GM18909 (cell line): Measurements from ENCODE around the gene GJA4.

Experiments used
- ATAC-seq: cut with Tn5 transposase; IDR thresholded peaks from one replicate; pipeline ENCODE4 v1.9.1; 2021; ENCODE audit warnings: mild to moderate bottlenecking; ENCODE audit not compliant: unreplicated experiment, poor library complexity

The GJA4 gene

DNA sequence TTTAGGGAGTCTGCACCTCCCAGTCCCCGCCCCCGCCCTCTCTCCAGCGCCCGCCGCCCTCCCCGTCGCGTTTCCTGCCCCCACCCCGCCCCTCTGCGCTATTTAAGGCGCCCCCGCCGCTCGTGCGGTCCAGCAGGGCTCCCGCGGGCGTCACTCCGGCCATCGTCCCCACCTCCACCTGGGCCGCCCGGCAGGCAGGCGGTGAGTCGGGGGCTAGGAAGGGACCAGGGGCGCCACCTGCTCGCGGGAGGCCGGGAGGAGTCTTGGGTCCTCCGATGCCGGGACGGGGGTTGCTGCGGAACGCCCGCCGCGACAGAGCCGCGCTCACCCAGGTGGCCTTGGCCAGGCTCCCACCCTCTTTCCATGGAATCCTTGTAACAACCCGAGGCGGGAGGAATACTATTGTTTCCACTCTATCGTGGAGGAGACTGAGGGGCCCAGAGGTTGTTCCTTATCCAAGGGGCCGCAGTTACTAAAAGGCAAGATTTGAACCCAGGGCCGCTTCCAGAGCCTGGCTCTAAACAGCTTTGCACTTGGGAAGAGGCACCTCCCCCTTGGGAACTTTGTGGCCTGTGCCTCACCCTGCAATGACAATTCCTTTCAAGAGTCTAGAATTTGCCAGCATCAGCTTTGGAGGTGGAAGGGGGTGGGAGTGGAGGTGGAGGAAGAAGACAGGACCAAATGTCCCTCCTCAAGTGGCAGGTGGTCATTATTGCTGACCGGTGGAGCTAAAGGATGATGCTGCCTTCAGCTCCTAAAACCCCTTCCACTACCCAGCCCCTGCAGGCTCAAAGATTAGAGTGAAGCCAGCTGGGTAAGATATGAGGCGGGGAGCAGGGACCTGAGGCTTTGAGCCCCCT lies at the start of gene GJA4:
TSS of gene GJA4 (plus strand) at position 132 of the 860 bp plus-strand sequence. CDS start 1,215 bp downstream, outside the sequence.
- no peak for ATAC-seq

GRCh38 chr1:34743775-34744174 lies 49.0 kb upstream of the GJA4 start:
- no peak for ATAC-seq

- ATAC-seq = no peak
Measured at GRCh38 chr1:34744851-34745250, 47.9 kb upstream of the GJA4 start.

GRCh38 chr1:34745666-34746065 lies 47.1 kb upstream of the GJA4 start:
- no peak for ATAC-seq

DNA sequence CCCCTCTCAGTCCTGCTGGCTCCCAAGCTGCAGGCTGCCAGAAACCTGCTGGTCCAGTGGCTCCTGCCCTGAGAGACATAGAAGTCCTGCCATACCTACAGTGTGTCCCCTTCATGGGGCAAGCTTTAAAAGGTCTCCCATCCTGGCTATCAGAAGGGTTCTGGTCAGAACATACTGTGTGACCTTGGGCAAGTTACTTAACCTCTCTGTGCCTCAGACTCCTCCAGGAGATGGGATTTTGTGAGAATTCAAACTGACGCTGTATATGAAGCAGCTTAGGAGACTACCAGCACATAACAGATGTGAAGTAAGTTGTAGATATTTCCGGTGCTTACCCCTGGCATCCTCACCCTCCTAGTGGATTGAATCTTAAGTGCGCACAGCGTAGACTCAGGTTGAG lies 46.7 kb upstream of the GJA4 start:
- ATAC-seq = no peak

DNA sequence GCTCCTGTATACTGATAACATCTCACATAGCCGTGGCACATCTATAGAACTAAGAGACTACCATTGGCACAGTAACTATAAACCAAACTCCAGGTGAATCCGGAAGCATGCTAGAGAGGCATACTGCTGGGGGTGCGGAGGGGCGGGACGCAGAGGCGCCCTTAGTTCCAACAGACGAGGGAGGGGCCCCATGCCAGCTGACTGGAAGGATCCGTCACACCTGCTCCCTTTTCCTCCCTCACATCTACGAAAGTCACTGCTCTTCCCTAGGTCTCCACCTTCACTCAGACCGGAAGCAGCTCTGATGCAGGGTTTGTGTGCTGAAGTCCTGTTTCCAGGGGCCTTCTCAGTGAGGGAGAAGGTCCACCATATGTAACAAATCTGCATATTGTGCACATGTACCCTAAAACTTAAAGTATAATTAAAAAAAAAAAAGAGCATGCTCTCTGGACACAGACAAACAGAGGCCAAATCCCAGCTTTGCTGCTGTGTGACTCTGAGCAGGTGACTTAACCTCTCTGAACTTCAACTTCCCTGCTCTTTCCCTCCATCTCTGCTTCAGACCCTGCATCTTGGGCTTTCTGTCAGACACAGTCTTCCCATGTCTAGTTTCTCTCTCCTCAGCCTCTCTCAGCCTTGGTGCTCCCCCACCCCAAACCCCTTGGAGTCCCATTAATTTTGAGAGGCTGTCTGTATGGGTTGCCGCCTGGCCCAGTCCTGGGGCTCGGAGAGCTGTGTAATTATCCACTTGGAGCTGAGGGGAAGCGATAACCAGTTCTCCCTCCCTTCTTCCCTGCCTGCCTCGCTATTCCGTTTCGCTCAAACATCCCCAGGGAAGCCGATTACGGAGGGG lies 45.8 kb upstream of the GJA4 start:
- no peak for ATAC-seq

- no peak for ATAC-seq
Measured at GRCh38 chr1:34747638-34747941, 45.2 kb upstream of the GJA4 start.

DNA sequence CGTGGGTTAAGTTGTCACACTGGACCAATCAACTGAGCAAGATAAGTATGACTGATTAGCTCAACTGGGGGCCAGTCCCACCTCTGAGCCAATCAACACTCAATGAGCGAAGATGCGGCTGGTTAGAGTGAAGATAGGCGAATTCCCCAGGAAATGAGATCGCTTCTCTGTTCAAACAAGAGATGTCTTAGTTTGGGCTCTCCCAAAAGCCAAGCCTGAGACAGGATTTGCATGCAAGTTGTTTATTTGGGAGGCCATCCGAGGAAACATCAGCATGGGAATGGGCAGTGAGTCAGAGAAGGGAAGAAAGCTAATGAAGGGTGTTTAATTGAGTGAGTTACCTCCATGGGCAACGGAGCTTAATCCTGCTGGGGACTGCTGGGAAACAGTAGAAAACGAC lies 42.8 kb upstream of the GJA4 start:
- no peak for ATAC-seq

- ATAC-seq = no peak
Measured at GRCh38 chr1:34750610-34751009, 42.2 kb upstream of the GJA4 start.

DNA sequence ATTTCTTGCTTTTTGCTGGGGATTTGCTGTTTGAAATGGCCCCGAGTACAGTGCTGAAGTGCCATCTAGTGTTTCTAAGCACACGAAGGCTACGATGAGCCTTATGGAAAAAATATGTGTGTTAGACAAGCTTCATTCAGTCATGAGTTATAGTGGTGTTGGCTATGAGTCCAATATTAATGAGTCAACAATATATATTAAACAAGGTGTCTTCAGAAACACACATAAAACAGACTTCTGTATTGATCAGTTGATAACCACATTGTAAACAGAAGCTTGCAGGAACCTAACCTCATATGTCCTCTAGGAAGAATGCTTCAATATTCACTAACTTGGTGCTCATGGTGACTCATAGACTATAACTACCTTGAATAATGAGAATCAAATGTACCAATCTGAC lies 39.6 kb upstream of the GJA4 start:
- no peak for ATAC-seq

DNA sequence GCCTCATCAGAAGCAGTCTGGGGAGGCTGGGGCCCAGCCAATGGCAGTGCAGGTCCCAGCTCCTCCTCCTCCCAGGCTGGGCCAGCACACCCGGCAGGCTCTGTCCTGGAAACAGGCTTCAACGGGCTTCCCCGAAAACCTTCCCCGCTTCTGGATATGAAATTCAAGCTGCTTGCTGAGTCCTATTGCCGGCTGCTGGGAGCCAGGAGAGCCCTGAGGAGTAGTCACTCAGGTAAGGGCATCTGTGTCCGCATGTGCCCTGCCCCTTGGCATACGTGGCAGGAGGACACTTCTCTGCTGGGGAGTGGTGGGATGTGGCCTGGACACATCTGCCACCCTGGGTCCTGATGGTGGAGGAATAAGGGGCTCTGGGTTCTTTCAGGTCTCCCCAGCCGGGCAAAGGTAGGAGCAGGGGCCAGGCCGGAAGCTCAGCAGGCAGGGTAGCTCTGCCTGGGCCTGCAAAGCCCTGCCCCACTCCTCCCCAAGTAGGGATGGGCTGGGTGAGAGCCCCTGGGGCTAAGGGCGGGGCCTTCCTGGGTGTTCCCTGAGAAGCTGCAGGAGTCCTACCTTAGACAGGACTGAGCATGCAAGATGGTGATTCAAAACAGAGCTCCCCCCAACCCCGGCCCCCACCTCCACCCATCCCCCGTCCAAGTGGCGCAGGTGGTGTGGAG lies 37.7 kb upstream of the GJA4 start, which contains the start of gene GJB5:
TSS of gene GJB5 (plus strand) at position 84 of the 674 bp plus-strand sequence. CDS start 2,284 bp downstream, outside the sequence.
- no peak for ATAC-seq

GRCh38 chr1:34755961-34756360 lies 36.8 kb upstream of the GJA4 start:
- ATAC-seq = no peak

DNA sequence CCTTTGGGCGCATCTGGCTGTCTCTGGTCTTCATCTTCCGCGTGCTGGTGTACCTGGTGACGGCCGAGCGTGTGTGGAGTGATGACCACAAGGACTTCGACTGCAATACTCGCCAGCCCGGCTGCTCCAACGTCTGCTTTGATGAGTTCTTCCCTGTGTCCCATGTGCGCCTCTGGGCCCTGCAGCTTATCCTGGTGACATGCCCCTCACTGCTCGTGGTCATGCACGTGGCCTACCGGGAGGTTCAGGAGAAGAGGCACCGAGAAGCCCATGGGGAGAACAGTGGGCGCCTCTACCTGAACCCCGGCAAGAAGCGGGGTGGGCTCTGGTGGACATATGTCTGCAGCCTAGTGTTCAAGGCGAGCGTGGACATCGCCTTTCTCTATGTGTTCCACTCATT lies 35.4 kb upstream of the GJA4 start:
- ATAC-seq = no peak

DNA sequence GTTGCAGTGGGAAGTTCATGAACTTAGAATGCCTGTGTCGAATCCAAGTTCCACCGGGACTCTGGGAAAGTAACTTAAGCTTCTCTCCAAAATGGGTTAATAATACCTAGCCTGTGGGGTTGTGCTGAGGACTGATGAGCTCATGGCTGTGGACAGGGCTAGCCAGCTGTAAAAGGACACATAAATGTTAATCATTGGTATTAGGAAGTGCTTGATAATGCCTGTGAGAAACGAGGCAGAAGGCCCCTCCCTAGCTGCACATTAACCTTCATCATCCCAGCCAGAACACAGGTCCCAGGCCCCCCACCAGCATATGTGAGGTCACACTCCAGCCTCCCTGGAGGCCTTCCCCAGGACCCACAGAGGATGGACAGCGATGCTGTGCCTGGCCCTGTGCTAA lies 34.0 kb upstream of the GJA4 start:
- no peak for ATAC-seq

DNA sequence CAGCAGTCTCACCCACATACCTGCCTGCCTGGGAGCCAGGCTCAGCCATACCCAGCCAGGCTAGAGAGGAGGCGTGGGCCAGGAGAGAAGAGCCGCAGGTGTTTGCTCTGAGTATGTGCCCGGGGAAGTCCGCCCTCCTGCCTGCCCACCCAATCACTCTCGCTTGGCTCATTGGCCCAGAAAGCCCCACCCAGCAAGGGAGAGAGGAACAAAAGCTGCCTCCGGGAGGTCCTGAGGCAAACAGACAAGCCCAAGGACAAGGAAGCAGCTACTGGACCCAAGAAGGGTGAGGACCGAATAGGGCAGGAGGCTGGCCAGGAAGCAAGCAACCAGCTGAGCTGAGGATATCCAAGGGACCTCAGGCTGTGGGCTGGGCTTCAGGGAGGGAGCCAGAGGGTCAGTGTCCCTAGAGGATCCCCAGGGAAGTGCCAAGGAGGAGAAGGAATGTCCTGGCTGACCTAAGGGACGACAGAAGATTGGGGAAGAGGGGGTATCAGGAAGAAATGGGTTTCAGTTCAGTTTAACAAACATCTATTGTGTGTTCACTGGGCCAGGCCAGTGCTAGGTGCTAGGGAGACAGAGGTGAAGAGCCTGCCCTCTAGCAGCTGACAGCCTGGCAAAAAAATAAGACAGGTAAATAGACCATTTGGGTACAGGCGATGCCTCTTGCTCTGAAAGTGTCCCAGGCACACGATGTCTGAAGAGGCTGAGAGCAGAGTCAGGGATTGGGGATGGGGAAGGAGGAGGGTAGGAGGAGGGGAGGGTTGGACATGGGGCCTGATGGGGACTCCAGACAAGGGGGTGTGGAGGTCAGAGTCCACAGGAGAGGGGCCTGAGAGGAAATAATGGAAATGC lies 33.1 kb upstream of the GJA4 start, which contains the start of gene GJB4:
TSS of gene GJB4 (plus strand) at position 238 of the 855 bp plus-strand sequence. CDS start 1,515 bp downstream, outside the sequence.
- no peak for ATAC-seq

DNA sequence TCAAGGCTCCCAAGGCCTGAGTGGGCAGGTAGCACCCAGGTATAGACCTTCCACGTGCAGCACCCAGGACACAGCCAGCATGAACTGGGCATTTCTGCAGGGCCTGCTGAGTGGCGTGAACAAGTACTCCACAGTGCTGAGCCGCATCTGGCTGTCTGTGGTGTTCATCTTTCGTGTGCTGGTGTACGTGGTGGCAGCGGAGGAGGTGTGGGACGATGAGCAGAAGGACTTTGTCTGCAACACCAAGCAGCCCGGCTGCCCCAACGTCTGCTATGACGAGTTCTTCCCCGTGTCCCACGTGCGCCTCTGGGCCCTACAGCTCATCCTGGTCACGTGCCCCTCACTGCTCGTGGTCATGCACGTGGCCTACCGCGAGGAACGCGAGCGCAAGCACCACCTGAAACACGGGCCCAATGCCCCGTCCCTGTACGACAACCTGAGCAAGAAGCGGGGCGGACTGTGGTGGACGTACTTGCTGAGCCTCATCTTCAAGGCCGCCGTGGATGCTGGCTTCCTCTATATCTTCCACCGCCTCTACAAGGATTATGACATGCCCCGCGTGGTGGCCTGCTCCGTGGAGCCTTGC lies 31.5 kb upstream of the GJA4 start:
- ATAC-seq = no peak

DNA sequence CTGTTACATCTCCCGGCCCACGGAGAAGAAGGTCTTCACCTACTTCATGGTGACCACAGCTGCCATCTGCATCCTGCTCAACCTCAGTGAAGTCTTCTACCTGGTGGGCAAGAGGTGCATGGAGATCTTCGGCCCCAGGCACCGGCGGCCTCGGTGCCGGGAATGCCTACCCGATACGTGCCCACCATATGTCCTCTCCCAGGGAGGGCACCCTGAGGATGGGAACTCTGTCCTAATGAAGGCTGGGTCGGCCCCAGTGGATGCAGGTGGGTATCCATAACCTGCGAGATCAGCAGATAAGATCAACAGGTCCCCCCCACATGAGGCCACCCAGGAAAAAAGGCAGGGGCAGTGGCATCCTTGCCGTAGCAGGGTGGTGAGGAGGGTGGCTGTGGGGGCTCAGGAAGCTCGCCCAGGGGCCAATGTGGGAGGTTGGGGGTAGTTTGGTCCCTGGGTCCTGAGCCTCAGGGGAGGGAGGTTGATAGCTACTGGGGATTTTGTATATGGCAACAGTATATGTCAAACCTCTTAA lies 31.0 kb upstream of the GJA4 start:
- no peak for ATAC-seq

GRCh38 chr1:34762474-34763141 lies 30.2 kb upstream of the GJA4 start:
- ATAC-seq = no peak
